Hematopoietic multipotent progenitor cell treated with erythropoietin and hydrocortisone succinate and interleukin-3 and kit ligand, for 8 days (in vitro differentiated cells): ENCODE measurements around the gene LLGL1.

Experiments
- DNase-seq: peaks from one replicate; pipeline ENCODE4 v3.0.0-alpha.2; 2015

LLGL1 gene

DNA sequence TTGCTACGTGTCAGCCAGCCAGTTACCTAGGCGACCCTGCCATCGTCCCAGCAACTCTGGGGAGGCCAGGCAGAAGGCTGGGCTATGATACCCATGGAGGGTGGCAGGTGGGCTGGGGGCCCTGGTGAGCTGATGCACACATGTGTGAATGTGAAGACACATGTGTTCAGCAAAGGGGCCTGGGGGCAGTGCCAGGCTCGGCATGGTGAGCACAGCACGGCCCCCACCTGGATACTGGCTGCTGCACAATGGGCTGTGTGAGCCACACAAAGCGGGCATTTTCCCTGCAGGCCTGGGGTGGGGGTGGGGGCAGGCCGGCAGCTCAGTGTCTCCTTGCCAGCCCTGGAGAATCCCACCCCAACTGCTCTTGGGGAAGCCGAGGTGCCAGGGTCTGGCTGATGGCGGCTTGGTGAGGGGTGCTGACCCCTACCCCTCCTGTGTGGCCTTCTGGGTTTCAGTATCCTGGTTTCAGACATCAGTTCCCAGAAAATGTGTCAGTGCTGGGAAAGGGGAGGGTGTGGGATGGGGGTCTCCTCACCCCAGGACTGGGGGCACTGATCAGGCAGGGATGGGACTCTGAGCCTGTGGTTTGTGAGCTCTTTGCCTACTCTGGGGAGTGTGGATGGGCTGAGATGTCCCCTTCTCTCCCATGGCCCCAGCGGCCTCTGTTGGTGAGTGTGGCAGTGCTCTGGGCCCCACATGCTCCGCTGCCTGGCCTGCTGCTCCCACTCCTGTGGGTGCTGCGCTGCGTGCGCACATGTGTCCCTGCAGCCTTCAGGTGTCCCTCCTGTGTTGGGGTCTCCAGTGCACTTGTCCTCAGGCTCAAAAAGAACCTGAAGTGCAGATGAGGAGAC, 5.1 kb downstream of the LLGL1 start:
- no peak for DNase-seq

DNA sequence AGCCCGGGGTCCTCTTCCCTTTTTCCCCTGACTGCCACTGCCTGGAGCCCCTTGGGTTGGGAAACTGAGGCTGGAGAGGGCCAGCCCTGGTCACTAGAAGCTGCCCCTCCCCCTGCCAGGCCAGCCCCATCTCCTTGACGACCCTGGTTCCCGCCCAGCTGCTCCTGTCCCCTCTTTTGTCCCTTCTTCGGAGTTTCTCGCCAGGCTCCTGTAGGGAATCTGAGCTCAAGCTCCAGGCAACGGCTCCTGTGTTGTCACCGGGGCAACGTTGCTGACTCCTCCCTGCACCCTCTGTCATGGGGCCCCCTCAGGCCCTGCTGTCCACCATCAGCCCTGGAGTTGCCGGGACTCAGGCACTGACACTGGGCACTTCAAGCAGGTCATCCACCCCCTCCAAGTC, 5.7 kb downstream of the LLGL1 start:
- no peak for DNase-seq

DNA sequence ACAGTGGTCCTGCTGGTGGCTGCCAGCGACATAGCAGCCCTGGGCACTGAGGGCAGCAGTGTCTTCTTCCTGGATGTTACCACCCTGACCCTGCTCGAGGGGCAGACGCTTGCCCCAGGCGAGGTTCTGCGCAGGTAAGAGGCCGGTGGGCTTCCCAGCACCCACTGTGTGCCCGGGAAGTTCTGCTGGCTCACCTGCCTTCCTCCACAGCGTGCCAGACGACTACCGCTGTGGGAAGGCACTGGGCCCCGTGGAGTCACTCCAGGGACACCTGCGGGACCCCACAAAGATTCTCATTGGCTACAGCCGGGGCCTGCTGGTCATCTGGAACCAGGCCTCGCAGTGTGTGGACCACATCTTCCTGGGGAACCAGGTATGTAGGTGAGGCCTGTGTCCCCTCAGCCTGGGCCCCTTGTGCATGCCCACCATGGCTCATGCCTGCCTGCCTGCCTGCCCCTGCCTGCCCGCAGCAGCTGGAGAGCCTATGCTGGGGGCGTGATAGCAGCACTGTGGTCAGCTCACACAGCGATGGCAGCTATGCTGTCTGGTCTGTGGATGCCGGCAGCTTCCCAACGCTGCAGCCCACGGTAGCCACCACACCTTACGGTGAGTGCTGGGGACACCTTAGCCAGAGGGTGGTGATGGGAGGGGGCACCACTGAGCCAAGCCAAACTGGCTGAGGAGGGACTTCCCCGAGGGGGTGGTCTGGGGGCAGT, 8.5 kb downstream of the LLGL1 start:
- no peak for DNase-seq

DNA sequence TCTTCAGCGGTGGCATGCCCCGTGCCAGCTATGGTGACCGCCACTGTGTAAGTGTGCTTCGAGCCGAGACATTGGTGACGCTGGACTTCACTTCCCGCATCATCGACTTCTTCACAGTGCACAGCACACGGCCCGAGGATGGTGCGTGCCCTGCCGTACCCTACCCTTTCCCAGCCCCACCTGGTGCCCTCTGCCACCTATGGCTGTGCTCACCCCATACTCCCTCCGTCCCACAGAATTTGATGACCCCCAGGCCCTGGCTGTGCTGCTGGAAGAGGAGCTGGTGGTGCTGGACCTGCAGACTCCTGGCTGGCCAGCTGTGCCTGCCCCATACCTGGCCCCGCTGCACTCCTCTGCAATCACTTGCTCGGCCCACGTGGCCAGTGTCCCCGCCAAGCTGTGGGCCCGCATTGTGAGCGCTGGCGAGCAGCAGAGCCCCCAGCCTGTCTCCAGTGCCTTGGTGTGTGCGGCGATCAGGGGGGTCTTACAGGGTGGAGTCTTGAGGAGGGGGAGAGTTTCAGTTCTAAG, 9.5 kb downstream of the LLGL1 start:
- no peak for DNase-seq

DNA sequence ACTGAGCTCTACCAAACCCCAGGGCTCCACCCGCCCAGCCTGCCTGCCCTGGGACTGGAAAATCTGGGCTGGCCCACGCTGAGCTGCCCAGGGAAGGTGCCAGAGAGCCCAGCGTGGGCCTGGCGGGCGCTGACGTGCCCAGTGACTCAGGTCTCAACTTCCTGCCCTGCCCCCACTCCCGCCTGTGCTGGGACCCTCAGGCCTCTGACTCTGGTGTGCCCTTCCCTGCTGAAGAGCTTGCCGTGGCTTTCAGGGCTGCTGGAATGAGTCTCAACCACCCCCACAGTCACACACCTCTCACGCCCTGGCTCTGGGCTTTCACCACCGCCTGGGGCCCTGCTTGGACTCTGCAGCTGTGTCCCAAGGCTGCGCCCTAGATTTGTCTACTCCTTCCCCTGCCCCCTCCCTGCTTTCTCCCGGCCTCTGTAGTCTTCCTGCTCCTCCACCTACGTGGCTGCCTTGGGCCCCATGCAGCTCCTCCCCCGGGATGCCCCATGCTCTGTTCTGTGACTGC, 10.4 kb downstream of the LLGL1 start:
- DNase-seq = no peak

DNA sequence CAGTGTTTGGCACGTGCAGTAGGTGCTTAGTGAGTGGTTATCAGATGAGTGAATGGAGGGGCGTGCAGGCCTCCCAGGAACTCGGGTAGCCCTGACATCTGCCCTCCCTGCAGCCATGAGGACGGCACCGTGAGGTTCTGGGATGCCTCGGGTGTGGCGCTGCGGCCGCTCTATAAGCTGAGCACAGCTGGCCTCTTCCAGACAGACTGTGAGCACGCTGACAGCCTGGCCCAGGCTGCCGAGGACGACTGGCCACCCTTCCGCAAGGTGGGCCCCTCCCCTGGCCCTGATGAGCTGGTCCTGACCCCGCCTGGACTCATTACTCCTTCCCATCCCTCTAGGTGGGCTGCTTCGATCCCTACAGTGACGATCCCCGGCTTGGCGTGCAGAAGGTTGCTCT, 11.1 kb downstream of the LLGL1 start:
- DNase-seq = no peak

DNA sequence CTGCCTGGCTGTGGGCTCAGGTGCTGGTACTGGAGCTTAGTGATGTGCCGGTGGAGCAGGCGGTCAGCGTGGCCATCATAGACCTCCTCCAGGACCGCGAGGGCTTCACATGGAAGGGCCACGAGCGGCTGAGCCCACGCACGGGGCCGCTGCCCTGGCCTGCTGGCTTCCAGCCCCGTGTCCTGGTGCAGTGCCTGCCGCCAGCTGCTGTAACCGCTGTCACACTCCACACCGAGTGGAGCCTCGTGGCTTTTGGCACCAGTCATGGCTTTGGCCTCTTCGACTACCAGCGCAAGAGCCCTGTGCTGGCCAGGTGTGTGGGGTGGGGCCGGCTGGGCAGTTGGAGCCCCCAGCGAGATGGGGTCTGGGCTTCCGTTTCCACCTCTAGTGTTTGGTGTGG, 12.0 kb downstream of the LLGL1 start:
- no peak for DNase-seq

DNA sequence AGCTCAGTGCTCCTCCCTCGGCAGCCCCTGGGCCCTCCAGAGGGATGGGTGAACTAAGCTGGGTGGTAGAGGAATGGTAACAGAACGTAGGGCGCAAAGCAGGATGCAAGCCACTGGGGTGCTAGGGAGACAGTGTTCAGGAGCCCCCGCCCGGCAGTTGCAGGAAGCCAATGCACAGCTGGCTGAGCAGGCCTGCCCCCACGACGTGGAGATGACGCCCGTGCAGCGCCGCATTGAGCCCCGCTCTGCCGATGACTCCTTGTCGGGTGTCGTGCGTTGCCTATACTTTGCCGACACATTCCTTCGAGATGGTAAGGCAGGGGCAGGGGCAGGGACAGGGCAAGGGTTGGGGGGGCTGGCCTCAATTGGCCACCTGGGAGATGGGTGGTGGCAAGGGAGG, 12.9 kb downstream of the LLGL1 start:
- no peak for DNase-seq

DNA sequence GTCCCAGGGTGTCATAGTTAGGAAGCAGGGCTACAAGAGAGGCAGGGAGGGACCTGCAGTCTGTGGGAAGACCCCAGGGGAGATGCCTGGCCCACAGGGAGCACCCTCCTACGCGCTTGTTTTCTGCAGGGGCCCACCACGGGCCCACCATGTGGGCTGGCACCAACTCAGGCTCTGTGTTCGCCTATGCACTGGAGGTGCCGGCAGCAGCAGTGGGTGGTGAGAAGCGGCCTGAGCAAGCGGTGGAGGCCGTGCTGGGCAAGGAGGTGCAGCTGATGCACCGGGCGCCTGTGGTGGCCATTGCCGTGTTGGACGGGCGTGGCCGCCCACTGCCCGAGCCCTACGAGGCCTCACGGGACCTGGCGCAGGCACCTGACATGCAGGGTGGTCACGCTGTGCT, 15.0 kb downstream of the LLGL1 start:
- no peak for DNase-seq

DNA sequence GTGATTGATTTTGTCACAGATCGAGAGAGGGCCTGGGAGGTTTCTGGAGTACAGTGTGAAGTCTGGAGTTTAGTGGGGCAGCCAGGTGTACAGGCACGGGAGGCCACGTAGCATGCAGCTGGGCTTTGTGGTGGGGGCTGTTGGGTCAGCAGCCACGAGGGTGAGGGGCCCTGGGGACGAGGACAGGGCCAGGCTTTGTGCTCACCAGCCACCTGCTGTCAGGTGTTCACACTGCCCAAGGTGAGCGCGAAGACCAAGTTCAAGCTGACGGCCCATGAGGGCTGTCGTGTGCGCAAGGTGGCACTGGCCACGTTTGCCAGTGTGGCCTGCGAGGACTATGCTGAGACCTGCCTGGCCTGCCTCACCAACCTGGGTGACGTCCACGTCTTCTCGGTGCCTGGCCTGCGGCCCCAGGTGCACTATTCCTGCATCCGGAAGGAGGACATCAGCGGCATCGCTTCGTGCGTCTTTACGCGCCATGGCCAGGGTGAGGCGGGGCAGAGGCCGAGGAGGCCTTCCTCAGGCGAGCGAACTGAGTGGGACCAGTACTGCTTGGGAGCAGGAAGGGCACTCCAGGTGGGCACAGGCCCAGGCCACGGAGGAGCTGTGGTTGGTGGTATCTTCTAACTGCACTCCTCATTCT, 15.9 kb downstream of the LLGL1 start:
- DNase-seq = no peak

DNA sequence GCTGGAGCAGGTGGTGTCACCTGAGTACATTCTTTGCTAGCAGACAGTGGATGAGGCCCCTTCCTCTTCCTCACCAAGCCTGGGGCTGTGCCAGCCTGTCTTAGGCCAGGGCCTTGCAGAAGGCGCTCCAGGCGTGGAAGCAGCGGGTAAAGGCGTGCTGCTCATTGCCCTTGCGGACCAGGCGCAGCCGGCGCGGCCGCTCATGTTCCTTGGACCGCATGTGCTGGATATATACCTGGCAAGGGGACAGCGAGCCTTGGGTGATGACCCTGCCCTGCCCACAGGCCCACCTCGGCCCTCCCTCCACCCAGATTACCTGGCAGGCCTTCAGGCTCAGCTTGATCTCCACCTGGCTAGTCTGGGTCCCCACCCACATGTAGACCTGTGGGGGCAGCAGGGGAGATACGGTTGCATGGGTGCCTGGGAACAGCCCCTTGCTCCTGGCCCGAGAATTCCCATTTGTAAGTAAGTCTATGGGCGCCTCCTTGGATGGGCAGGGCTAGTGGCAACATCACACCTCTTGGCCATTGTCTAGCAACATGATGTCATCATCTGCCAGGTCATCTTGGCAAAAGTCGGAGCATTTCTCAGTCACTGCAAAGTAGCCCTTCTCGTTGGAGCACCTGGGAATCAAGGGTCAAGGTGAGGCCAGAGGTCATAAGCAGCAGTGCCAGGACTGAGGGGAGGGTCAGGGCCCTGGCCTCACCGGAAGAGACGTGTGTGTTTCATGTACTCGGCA, 19.8 kb downstream of the LLGL1 start:
- DNase-seq = no peak

DNA sequence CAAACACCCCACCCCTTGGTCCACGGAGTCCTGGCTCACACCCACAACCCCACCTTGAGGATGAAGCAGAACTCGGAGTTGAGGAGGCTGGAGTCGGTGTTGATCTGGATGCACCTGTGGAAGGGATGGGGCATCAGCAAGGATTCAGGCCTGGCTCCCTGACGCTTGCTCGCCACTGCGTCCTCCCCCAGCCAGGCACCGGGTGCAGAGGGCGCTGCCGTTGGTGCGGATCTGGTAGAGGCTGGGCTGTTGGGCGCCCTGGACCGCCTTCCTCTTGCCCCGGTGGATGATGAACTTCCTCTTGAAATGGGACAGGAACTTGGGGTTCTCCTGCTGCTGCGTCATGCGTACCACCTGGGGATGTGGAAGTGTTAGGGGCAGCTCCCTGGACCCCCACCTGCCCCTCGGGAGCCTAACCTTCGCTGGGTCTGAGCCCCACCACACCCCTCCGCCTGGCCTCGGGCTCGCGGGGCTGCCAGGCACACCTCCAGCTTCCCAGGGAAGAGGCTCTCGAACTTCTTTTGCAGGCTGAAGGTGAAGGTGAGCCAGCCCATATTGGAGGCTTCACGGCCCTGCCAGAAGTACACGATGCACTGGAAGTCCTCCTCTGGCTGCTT, 20.8 kb downstream of the LLGL1 start:
- no peak for DNase-seq

DNA sequence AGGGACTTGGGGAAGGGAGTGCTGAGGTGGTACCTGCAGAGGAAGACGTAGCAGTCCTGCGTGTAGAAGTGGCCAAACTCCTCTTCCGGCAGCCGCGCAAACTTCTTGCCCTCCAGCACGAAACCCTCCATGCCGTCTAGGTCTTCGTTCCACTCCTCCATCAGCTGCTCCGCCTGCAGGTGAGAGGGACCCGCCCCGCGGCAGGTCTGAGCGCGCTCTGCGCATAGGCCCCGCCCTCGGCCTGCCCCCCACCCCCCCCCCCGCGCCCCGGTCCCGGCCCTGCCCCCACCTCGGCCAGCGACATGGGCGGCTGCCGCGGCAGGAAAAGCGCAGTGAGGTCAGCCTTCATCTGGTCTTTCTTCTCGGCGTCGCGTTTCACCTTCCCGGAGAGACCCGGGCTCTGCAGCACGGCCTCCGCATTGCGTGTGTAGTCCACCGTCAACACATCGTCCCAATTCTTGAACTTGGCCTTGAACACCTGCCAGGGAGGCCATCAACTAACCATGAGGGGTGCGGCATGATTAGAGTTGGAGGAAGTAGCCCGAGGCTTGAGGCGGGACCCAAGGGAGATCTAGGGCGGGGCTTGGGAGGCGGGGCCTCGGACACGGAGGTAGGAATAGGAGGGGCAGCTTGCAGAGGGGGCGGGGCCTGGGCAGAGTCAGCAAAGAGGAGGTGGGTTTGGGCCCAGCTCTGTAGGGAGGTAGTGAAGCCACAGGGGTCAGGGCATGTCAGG, 21.6 kb downstream of the LLGL1 start:
- DNase-seq = peak; percentile 44

DNA sequence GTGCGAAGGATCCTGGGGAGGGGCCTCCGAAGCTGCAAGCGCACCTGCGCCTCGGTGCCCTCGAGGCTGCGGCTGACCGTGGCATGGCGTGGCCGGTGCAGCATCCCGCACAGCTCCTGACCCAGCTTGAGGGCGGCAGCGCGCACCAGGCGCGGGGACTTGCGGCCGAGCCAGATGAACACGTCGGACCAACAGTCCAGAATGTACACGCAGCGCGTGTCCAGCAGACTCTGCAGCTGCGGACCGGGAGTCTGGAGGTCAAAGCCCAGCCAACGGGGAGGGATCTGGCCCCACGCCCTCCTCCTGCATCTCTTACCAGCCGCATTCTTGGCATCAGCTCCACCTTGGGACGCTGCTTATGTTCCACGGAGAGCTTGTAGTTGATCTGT, 22.2 kb downstream of the LLGL1 start:
- no peak for DNase-seq

DNA sequence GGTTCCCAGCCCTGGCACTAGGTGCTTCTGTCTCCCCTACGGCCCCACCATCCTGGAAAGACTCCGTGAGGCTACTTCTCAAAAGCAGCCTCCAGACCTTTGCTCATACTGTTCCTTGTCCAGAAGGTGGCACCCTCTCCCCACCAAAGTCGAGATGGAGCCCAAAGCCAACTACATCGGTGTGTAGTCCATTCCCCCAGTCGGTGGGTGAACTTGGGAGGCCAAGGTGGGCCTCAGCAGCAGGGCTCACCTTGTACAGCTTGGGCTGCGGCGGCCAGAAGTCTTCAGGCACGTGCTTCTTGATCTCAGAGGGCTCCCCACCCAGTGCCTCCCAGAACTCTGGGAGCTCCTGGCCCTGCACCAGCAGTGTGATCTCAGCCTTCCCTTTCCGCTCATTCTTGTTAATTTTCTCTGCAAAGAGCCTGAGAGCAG, 22.9 kb downstream of the LLGL1 start:
- peak; percentile 81 for DNase-seq

DNA sequence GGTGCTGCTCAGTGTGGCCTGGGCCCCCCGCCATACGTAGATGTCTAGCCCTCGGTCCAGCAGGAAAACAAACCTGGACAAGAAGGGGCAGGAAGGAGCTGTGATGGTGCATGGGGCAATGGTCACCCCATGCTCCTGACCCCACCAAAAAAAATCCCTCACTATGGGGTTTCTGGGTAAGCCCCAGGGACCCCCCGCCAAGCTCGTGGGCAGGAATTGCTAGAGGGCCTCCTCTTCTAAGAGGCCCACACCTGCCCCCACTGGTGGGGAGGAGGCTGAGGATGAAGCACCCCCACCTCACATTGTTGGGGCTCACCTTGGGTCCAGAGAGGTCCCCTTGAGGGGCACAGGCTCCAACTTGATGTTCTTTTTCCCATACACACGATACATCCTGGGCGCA, 23.4 kb downstream of the LLGL1 start:
- DNase-seq = no peak

DNA sequence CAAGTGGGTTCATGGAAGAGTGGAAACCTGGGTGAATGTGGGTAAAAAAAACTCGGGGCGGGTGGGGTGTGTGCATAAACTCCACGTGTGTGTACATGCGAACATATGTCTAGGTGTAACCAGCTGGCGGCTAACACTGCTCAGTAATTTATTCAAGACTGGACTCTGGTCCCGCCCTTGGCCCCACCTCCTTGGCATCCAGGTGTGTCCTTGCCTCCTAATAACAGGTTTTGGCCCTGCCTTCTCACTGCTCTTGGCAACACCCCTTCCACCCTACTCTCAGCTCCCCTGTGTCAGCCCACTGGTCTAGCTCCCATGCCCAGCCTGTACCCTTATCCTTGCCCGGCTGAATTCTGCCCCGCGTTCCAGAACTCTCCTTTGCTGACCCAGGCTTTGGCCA, 24.8 kb downstream of the LLGL1 start:
- DNase-seq = no peak

DNA sequence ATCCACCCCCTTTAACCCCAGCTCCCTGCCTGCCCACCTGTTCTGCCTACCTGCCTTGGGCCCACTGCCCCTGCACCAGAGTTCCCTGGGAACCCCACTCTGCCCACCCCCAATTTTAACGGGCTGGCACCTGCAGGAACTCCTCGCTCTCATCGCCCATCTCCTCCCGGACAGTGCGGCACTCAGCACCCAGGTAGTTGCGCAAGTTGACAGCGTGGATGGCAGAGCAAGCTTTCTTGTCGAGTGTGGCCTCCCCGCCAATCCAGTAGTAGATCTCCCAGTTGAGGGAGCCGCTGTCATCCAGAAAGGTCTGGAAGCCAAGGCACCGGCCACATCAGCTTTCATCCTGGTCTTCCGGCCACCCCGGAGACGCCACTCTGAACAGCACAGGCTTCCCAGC, 25.3 kb downstream of the LLGL1 start:
- DNase-seq = no peak

DNA sequence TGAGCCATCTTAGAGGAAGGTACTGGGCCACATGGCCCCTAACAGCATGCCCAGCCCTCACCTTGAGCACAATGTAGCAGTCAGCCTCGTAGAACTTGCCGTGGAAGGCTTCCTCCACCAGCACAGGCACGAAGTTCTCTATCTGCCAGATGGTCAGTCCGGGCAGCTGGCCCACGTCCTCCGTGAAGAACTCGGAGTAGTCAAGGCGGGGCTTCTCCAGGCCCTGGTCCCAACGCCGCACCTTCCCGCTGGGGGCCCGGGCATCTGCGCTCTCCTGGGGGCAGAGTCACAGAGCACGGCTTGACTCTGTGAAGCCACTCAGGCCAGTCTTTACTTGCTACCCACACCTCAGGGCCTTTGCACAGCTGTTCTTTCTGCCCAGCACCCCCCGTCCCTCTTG, 25.8 kb downstream of the LLGL1 start:
- no peak for DNase-seq

DNA sequence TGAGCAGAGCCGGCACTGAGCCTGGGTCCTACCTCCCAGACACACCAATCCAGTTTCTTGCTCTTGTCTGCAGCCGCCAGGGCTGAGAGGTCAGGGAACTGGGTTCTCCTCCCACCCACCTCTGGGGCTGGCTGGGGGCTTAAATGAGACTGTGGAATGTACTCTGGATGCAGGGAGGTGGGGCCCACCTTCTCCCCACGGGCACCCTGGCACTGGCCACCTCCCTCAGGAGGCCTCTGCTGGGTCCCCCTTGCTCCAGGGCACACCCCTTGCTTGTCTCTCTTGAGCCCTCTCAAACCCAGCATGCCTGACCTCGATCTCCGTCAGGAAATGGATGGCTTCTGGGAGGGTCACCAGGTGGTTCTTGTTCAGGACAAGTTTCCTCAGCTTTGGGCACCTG, 26.7 kb downstream of the LLGL1 start:
- no peak for DNase-seq

DNA sequence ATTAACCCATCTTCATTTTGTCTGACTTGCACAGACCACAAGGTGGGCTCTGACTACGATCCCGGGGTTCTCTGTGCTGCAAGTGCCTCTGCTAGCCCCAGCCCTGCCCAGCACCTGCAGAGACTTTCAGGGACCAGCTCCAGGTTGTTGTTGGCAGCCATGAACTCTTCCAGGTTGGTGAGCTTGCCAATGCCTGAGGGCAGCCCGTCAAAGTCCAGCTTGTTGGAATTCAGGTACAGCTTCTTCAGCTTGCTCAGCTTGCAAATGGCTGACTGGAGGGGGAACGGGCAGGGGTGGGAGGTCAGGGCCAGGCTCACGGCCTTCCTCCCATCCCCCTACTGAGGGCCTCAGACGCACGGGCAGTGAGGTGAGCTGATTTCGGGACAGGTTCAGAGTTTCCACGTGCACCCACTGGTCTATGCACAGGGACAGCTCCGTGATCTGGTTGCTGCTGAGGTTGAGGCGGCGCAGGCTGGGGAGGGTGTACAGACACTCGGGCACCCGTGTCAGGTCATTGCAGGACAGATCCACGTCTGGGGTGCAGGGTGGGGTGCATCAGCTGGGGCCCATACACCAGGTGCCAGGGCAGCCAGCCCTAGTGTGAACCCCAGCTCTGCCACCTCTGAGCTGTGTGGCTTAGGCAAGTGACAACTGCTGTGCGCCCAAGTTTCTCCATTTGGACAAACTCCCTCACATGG, 27.9 kb downstream of the LLGL1 start:
- no peak for DNase-seq
